ENCODE data around the gene SLITRK3. TPM values are rescaled to one million over a fixed set of nuclear protein-coding genes. Genes with fewer than 3 reads are reported as not detected.

Gene SLITRK3
- total and polyA plus RNA-seq, 5 donors from 2014 or later = not detected

GRCh38 chr3:165211721-165212120, 15.5 kb upstream of the SLITRK3 start:
- Histone ChIP-seq H3K27ac (ENCODE audit: insufficient read depth, low read length, poor library complexity, severe bottlenecking) (no peak overlapping the region), H3K36me3 (ENCODE audit: control insufficient read depth, insufficient read depth, low read length) (no peaks in the 10 kb centered on the region), H3K4me3 (ENCODE audit: low read depth, low read length) (no peak overlapping the region), H3K4me1 (ENCODE audit: control insufficient read depth, insufficient read depth, low read length, poor library complexity, severe bottlenecking) (peaks cover 2% of the 10 kb centered on the region), H3K27me3 (ENCODE audit: control insufficient read depth, insufficient read depth, low read length) (no peaks in the 10 kb centered on the region), H3K9me3 (ENCODE audit: control insufficient read depth in 2 of 2, low read length in 2 of 2) (no peaks in the 10 kb centered on the region)
- peaks cover 0 to 3% (median 0%) of the 10 kb centered on the region in 7 donors for H3K9me3 Mint-ChIP-seq
- H3K4me3 Mint-ChIP-seq = no peak overlapping the region
- ATAC-seq (ENCODE audit: low read depth in 2 of 2) (no peak), DNase-seq (no peak)
- no peaks in the 10 kb centered on the region for H3K4me1 Mint-ChIP-seq
- H3K36me3 Mint-ChIP-seq = no peaks in the 10 kb centered on the region
- H3K27ac Mint-ChIP-seq = no peak overlapping the region
- H3K27me3 Mint-ChIP-seq = no peaks in the 10 kb centered on the region

GRCh38 chr3:165210727-165211126, 14.5 kb upstream of the SLITRK3 start:
- Mint-ChIP-seq H3K27me3 (no peaks in the 10 kb centered on the region), H3K36me3 (no peaks in the 10 kb centered on the region), H3K4me3 (no peak overlapping the region), H3K27ac (no peak overlapping the region), H3K9me3 (peaks cover 0 to 2% (median 0%) of the 10 kb centered on the region in 7 donors), H3K4me1 (no peaks in the 10 kb centered on the region)
- no peak overlapping the region for H3K27ac ChIP-seq (ENCODE audit: insufficient read depth, low read length, poor library complexity, severe bottlenecking)
- no peaks in the 10 kb centered on the region for H3K36me3 ChIP-seq (ENCODE audit: control insufficient read depth, insufficient read depth, low read length)
- no peak overlapping the region for H3K4me3 ChIP-seq (ENCODE audit: low read depth, low read length)
- DNase-seq = no peak
- H3K9me3 ChIP-seq (ENCODE audit: control insufficient read depth in 2 of 2, low read length in 2 of 2) = no peaks in the 10 kb centered on the region
- peaks cover 3% of the 10 kb centered on the region for H3K4me1 ChIP-seq (ENCODE audit: control insufficient read depth, insufficient read depth, low read length, poor library complexity, severe bottlenecking)
- no peak for ATAC-seq (ENCODE audit: low read depth in 2 of 2)
- no peaks in the 10 kb centered on the region for H3K27me3 ChIP-seq (ENCODE audit: control insufficient read depth, insufficient read depth, low read length)

- no peak overlapping the region for H3K4me3 ChIP-seq (ENCODE audit: low read depth, low read length)
- peaks cover 3% of the 10 kb centered on the region for H3K4me1 ChIP-seq (ENCODE audit: control insufficient read depth, insufficient read depth, low read length, poor library complexity, severe bottlenecking)
- no peaks in the 10 kb centered on the region for H3K9me3 ChIP-seq (ENCODE audit: control insufficient read depth in 2 of 2, low read length in 2 of 2)
- Mint-ChIP-seq H3K27ac (no peak overlapping the region), H3K36me3 (no peaks in the 10 kb centered on the region), H3K27me3 (no peaks in the 10 kb centered on the region), H3K4me3 (no peak overlapping the region), H3K9me3 (peaks cover 0 to 2% (median 0%) of the 10 kb centered on the region in 7 donors), H3K4me1 (no peaks in the 10 kb centered on the region)
- DNase-seq (no peak), ATAC-seq (ENCODE audit: low read depth in 2 of 2) (no peak)
- no peaks in the 10 kb centered on the region for H3K27me3 ChIP-seq (ENCODE audit: control insufficient read depth, insufficient read depth, low read length)
- no peak overlapping the region for H3K27ac ChIP-seq (ENCODE audit: insufficient read depth, low read length, poor library complexity, severe bottlenecking)
- no peaks in the 10 kb centered on the region for H3K36me3 ChIP-seq (ENCODE audit: control insufficient read depth, insufficient read depth, low read length)
Measured at GRCh38 chr3:165210132-165210531, 13.9 kb upstream of the SLITRK3 start.

GRCh38 chr3:165206454-165207266, 10.5 kb upstream of the SLITRK3 start:
- H3K9me3 Mint-ChIP-seq = peaks cover 0 to 5% (median 1%) of the 10 kb centered on the region in 7 donors
- Histone ChIP-seq H3K27ac (ENCODE audit: insufficient read depth, low read length, poor library complexity, severe bottlenecking) (no peak overlapping the region), H3K9me3 (ENCODE audit: control insufficient read depth in 2 of 2, low read length in 2 of 2) (no peaks in the 10 kb centered on the region), H3K36me3 (ENCODE audit: control insufficient read depth, insufficient read depth, low read length) (no peaks in the 10 kb centered on the region), H3K4me1 (ENCODE audit: control insufficient read depth, insufficient read depth, low read length, poor library complexity, severe bottlenecking) (peaks cover 3% of the 10 kb centered on the region), H3K4me3 (ENCODE audit: low read depth, low read length) (no peak overlapping the region), H3K27me3 (ENCODE audit: control insufficient read depth, insufficient read depth, low read length) (no peaks in the 10 kb centered on the region)
- H3K27me3 Mint-ChIP-seq = no peaks in the 10 kb centered on the region
- no peaks in the 10 kb centered on the region for H3K36me3 Mint-ChIP-seq
- peak overlapping the region in 1 of 4 donors; percentile 7 for H3K4me3 Mint-ChIP-seq
- no peak overlapping the region for H3K27ac Mint-ChIP-seq
- ATAC-seq (ENCODE audit: low read depth in 2 of 2) (no peak), DNase-seq (peak in 1 of 3 donors; percentile 37)
- no peaks in the 10 kb centered on the region for H3K4me1 Mint-ChIP-seq

- no peak overlapping the region for H3K27ac ChIP-seq (ENCODE audit: insufficient read depth, low read length, poor library complexity, severe bottlenecking)
- Mint-ChIP-seq H3K9me3 (peaks cover 0 to 5% (median 1%) of the 10 kb centered on the region in 7 donors), H3K27me3 (no peaks in the 10 kb centered on the region), H3K36me3 (no peaks in the 10 kb centered on the region), H3K4me3 (no peak overlapping the region), H3K27ac (no peak overlapping the region), H3K4me1 (no peaks in the 10 kb centered on the region)
- no peaks in the 10 kb centered on the region for H3K27me3 ChIP-seq (ENCODE audit: control insufficient read depth, insufficient read depth, low read length)
- ATAC-seq (ENCODE audit: low read depth in 2 of 2) = no peak
- H3K36me3 ChIP-seq (ENCODE audit: control insufficient read depth, insufficient read depth, low read length) = no peaks in the 10 kb centered on the region
- no peak overlapping the region for H3K4me3 ChIP-seq (ENCODE audit: low read depth, low read length)
- H3K9me3 ChIP-seq (ENCODE audit: control insufficient read depth in 2 of 2, low read length in 2 of 2) = no peaks in the 10 kb centered on the region
- peaks cover 3% of the 10 kb centered on the region for H3K4me1 ChIP-seq (ENCODE audit: control insufficient read depth, insufficient read depth, low read length, poor library complexity, severe bottlenecking)
- DNase-seq = no peak
Measured at GRCh38 chr3:165204445-165204844, 8.3 kb upstream of the SLITRK3 start.

GRCh38 chr3:165202995-165203394, 6.8 kb upstream of the SLITRK3 start:
- H3K36me3 ChIP-seq (ENCODE audit: control insufficient read depth, insufficient read depth, low read length) = no peaks in the 10 kb centered on the region
- no peaks in the 10 kb centered on the region for H3K4me1 Mint-ChIP-seq
- H3K4me3 Mint-ChIP-seq = no peak overlapping the region
- H3K9me3 ChIP-seq (ENCODE audit: control insufficient read depth in 2 of 2, low read length in 2 of 2) = no peaks in the 10 kb centered on the region
- H3K27me3 Mint-ChIP-seq = no peaks in the 10 kb centered on the region
- H3K4me3 ChIP-seq (ENCODE audit: low read depth, low read length) = no peak overlapping the region
- H3K9me3 Mint-ChIP-seq = peaks cover 0 to 5% (median 1%) of the 10 kb centered on the region in 7 donors
- H3K27me3 ChIP-seq (ENCODE audit: control insufficient read depth, insufficient read depth, low read length) = no peaks in the 10 kb centered on the region
- H3K27ac ChIP-seq (ENCODE audit: insufficient read depth, low read length, poor library complexity, severe bottlenecking) = no peak overlapping the region
- H3K27ac Mint-ChIP-seq = peak overlapping the region in 1 of 3 donors; percentile 36
- DNase-seq (no peak), ATAC-seq (ENCODE audit: low read depth in 2 of 2) (no peak)
- peaks cover 3% of the 10 kb centered on the region for H3K4me1 ChIP-seq (ENCODE audit: control insufficient read depth, insufficient read depth, low read length, poor library complexity, severe bottlenecking)
- no peaks in the 10 kb centered on the region for H3K36me3 Mint-ChIP-seq

- Mint-ChIP-seq H3K27ac (no peak overlapping the region), H3K36me3 (no peaks in the 10 kb centered on the region), H3K27me3 (peaks cover 4% of the 10 kb centered on the region), H3K9me3 (peaks cover 0 to 6% (median 1%) of the 10 kb centered on the region in 7 donors), H3K4me1 (no peaks in the 10 kb centered on the region), H3K4me3 (no peak overlapping the region)
- H3K27me3 ChIP-seq (ENCODE audit: control insufficient read depth, insufficient read depth, low read length) = peaks cover 4% of the 10 kb centered on the region
- no peaks in the 10 kb centered on the region for H3K9me3 ChIP-seq (ENCODE audit: control insufficient read depth in 2 of 2, low read length in 2 of 2)
- no peak for DNase-seq
- no peaks in the 10 kb centered on the region for H3K36me3 ChIP-seq (ENCODE audit: control insufficient read depth, insufficient read depth, low read length)
- no peak overlapping the region for H3K27ac ChIP-seq (ENCODE audit: insufficient read depth, low read length, poor library complexity, severe bottlenecking)
- no peak for ATAC-seq (ENCODE audit: low read depth in 2 of 2)
- H3K4me1 ChIP-seq (ENCODE audit: control insufficient read depth, insufficient read depth, low read length, poor library complexity, severe bottlenecking) = peaks cover 3% of the 10 kb centered on the region
- H3K4me3 ChIP-seq (ENCODE audit: low read depth, low read length) = no peak overlapping the region
Measured at GRCh38 chr3:165201964-165202363, 5.8 kb upstream of the SLITRK3 start.

GRCh38 chr3:165197481-165197800, 1.3 kb upstream of the SLITRK3 start:
- no peaks in the 10 kb centered on the region for H3K4me1 Mint-ChIP-seq
- peaks cover 5% of the 10 kb centered on the region for H3K36me3 Mint-ChIP-seq
- peaks cover 0 to 17% (median 1%) of the 10 kb centered on the region in 7 donors for H3K9me3 Mint-ChIP-seq
- peaks cover 39% of the 10 kb centered on the region for H3K27me3 Mint-ChIP-seq
- no peak for ATAC-seq (ENCODE audit: low read depth in 2 of 2)
- Histone ChIP-seq H3K4me3 (ENCODE audit: low read depth, low read length) (no peak overlapping the region), H3K9me3 (ENCODE audit: control insufficient read depth in 2 of 2, low read length in 2 of 2) (peaks cover 0 to 2% of the 10 kb centered on the region in 2 experiments), H3K27ac (ENCODE audit: insufficient read depth, low read length, poor library complexity, severe bottlenecking) (no peak overlapping the region), H3K36me3 (ENCODE audit: control insufficient read depth, insufficient read depth, low read length) (no peaks in the 10 kb centered on the region), H3K27me3 (ENCODE audit: control insufficient read depth, insufficient read depth, low read length) (peaks cover 10% of the 10 kb centered on the region), H3K4me1 (ENCODE audit: control insufficient read depth, insufficient read depth, low read length, poor library complexity, severe bottlenecking) (no peaks in the 10 kb centered on the region)
- H3K4me3 Mint-ChIP-seq = no peak overlapping the region
- no peak for DNase-seq
- no peak overlapping the region for H3K27ac Mint-ChIP-seq
